ENCODE results near the gene CNNM4.

CNNM4 gene

GRCh38 chr2:96753661-96754282 is 6.9 kb upstream of the CNNM4 start:
- H3K27ac ChIP-seq (ENCODE audit: low read length): no peak overlapping the region
- no peak for TF ChIP-seq EZH2 (IDR thresholded peaks at IDR 0.05; ENCODE audit: borderline replicate concordance, low read depth, low read length, severe bottlenecking)
- TF ChIP-seq CTCF (IDR thresholded peaks at IDR 0.05; ENCODE audit: borderline replicate concordance, extremely low read depth, low read length, poor library complexity, severe bottlenecking): no peak

DNA sequence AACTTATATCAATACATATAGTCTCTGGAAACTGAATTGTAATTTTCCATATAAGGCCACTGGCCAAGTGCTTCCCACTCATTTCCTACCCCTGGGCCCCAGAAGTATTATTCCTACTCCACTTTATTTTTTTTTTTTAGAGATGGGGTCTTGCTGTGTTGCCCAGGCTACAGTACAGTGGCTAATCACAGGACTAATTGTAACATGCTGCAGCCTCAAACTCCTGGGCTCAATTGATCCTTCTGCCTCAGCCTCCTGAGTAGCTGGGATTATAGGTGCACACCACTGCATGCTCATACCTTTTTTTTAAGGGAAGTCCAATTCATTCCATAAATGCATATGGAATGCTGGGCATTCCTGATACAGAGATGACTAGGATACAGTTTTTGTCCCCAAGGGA is 6.4 kb upstream of the CNNM4 start:
- Histone ChIP-seq H3K4me3 (ENCODE audit: low read depth in 1 of 2, low read length in 2 of 2) (no peak overlapping the region), H3K9ac (ENCODE audit: low read depth, low read length) (no peak overlapping the region), H3K79me2 (ENCODE audit: insufficient read depth, low read length) (no peaks in the 10 kb centered on the region), H3K27ac (ENCODE audit: low read length) (no peak overlapping the region), H4K20me1 (ENCODE audit: insufficient read depth, low read length) (no peaks in the 10 kb centered on the region), H3K9me3 (ENCODE audit: insufficient read depth, low read length, severe bottlenecking) (no peaks in the 10 kb centered on the region), H3K4me1 (ENCODE audit: insufficient read depth, low read length) (peaks cover 2% of the 10 kb centered on the region; the same call in 1 of the 2 replicates), H3K4me2 (ENCODE audit: insufficient read depth, low read length) (no peak overlapping the region), H2AFZ (ENCODE audit: low read depth, low read length) (no peak overlapping the region), H3K36me3 (ENCODE audit: insufficient read depth, low read length) (no peaks in the 10 kb centered on the region), H3K27me3 (ENCODE audit: insufficient read depth, low read length, poor library complexity) (no peaks in the 10 kb centered on the region)
- no peak for TF ChIP-seq CTCF (IDR thresholded peaks at IDR 0.05; ENCODE audit: borderline replicate concordance, extremely low read depth, low read length, poor library complexity, severe bottlenecking)
- no peak for TF ChIP-seq EZH2 (IDR thresholded peaks at IDR 0.05; ENCODE audit: borderline replicate concordance, low read depth, low read length, severe bottlenecking)
- DNase-seq (no peak), ATAC-seq (ENCODE audit: insufficient read depth, low read depth) (no peak)

More at GRCh38 chr2:96753661-96754282, 6.9 kb upstream of the CNNM4 start:
- no peaks in the 10 kb centered on the region for H3K36me3 ChIP-seq (ENCODE audit: insufficient read depth, low read length)
- no peak overlapping the region for H3K4me3 ChIP-seq (ENCODE audit: low read depth in 1 of 2, low read length in 2 of 2)
- ATAC-seq (ENCODE audit: insufficient read depth, low read depth): no peak
- no peak overlapping the region for H3K4me2 ChIP-seq (ENCODE audit: insufficient read depth, low read length)
- H4K20me1 ChIP-seq (ENCODE audit: insufficient read depth, low read length): no peaks in the 10 kb centered on the region
- no peaks in the 10 kb centered on the region for H3K4me1 ChIP-seq (ENCODE audit: insufficient read depth, low read length)
- H3K79me2 ChIP-seq (ENCODE audit: insufficient read depth, low read length): no peaks in the 10 kb centered on the region
- no peaks in the 10 kb centered on the region for H3K27me3 ChIP-seq (ENCODE audit: insufficient read depth, low read length, poor library complexity)
- no peak overlapping the region for H2AFZ ChIP-seq (ENCODE audit: low read depth, low read length)
- no peak for DNase-seq
- no peak overlapping the region for H3K9ac ChIP-seq (ENCODE audit: low read depth, low read length)
- H3K9me3 ChIP-seq (ENCODE audit: insufficient read depth, low read length, severe bottlenecking): no peaks in the 10 kb centered on the region

GRCh38 chr2:96756788-96757476 is 3.8 kb upstream of the CNNM4 start:
- DNase-seq: no peak
- H3K4me2 ChIP-seq (ENCODE audit: insufficient read depth, low read length): no peak overlapping the region
- no peak overlapping the region for H3K9ac ChIP-seq (ENCODE audit: low read depth, low read length)
- H3K27ac ChIP-seq (ENCODE audit: low read length): no peak overlapping the region
- H3K9me3 ChIP-seq (ENCODE audit: insufficient read depth, low read length, severe bottlenecking): no peaks in the 10 kb centered on the region
- peaks cover 24% of the 10 kb centered on the region for H3K4me1 ChIP-seq (ENCODE audit: insufficient read depth, low read length)
- H2AFZ ChIP-seq (ENCODE audit: low read depth, low read length): peak overlapping the region; percentile 17; the same call in 1 of the 2 replicates
- no peak overlapping the region for H3K4me3 ChIP-seq (ENCODE audit: low read depth in 1 of 2, low read length in 2 of 2)
- TF ChIP-seq CTCF (IDR thresholded peaks at IDR 0.05; ENCODE audit: borderline replicate concordance, extremely low read depth, low read length, poor library complexity, severe bottlenecking) (no peak), EZH2 (IDR thresholded peaks at IDR 0.05; ENCODE audit: borderline replicate concordance, low read depth, low read length, severe bottlenecking) (no peak)
- ATAC-seq (ENCODE audit: insufficient read depth, low read depth): no peak
- no peaks in the 10 kb centered on the region for H4K20me1 ChIP-seq (ENCODE audit: insufficient read depth, low read length)
- H3K36me3 ChIP-seq (ENCODE audit: insufficient read depth, low read length): no peaks in the 10 kb centered on the region
- H3K79me2 ChIP-seq (ENCODE audit: insufficient read depth, low read length): peaks cover 10% of the 10 kb centered on the region
- H3K27me3 ChIP-seq (ENCODE audit: insufficient read depth, low read length, poor library complexity): no peaks in the 10 kb centered on the region

Data from DND-41 (cell line).